ENCODE results near the gene KYNU.
"Not testable (repeated sequence)": the region's sequence is repeated elsewhere in the genome, so short reads cannot be mapped to it uniquely, and the experiment has no call there.

Gene KYNU

GRCh38 chr2:142901780-142902179, 24.3 kb downstream of the KYNU start:
- TF ChIP-seq CTCF (IDR thresholded peaks at IDR 0.05; ENCODE audit: control insufficient read depth, insufficient read depth, low read depth, low read length, missing control alignments), result no peak
- DNase-seq (ENCODE audit: low read depth), result no peak
- no peak overlapping the region for H3K4me3 ChIP-seq (ENCODE audit: control insufficient read depth, low read depth, low read length)

- H3K4me3 ChIP-seq (ENCODE audit: control insufficient read depth, low read depth, low read length); DNase-seq (ENCODE audit: low read depth): not testable (repeated sequence)
Measured at GRCh38 chr2:142903726-142904125, 26.3 kb downstream of the KYNU start.

- DNase-seq (ENCODE audit: low read depth), result no peak
- no peak overlapping the region for H3K4me3 ChIP-seq (ENCODE audit: control insufficient read depth, low read depth, low read length)
- no peak for TF ChIP-seq CTCF (IDR thresholded peaks at IDR 0.05; ENCODE audit: control insufficient read depth, insufficient read depth, low read depth, low read length, missing control alignments)
Measured at GRCh38 chr2:142907653-142908052, 30.2 kb downstream of the KYNU start.

- TF ChIP-seq CTCF (IDR thresholded peaks at IDR 0.05; ENCODE audit: control insufficient read depth, insufficient read depth, low read depth, low read length, missing control alignments), result no peak
- DNase-seq (ENCODE audit: low read depth), result no peak
- no peak overlapping the region for H3K4me3 ChIP-seq (ENCODE audit: control insufficient read depth, low read depth, low read length)
Measured at GRCh38 chr2:142914507-142915313, 37.2 kb downstream of the KYNU start.

- no peak for TF ChIP-seq CTCF (IDR thresholded peaks at IDR 0.05; ENCODE audit: control insufficient read depth, insufficient read depth, low read depth, low read length, missing control alignments)
- no peak for DNase-seq (ENCODE audit: low read depth)
- H3K4me3 ChIP-seq (ENCODE audit: control insufficient read depth, low read depth, low read length), result no peak overlapping the region
Measured at GRCh38 chr2:142915502-142915901, 38.0 kb downstream of the KYNU start.

GRCh38 chr2:142918624-142919023, 41.2 kb downstream of the KYNU start:
- no peak for DNase-seq (ENCODE audit: low read depth)
- no peak for TF ChIP-seq CTCF (IDR thresholded peaks at IDR 0.05; ENCODE audit: control insufficient read depth, insufficient read depth, low read depth, low read length, missing control alignments)
- H3K4me3 ChIP-seq (ENCODE audit: control insufficient read depth, low read depth, low read length), result no peak overlapping the region

GRCh38 chr2:142920571-142920970, 43.1 kb downstream of the KYNU start:
- DNase-seq (ENCODE audit: low read depth), result no peak
- no peak overlapping the region for H3K4me3 ChIP-seq (ENCODE audit: control insufficient read depth, low read depth, low read length)
- TF ChIP-seq CTCF (IDR thresholded peaks at IDR 0.05; ENCODE audit: control insufficient read depth, insufficient read depth, low read depth, low read length, missing control alignments), result no peak
